K562 (cell line): ENCODE measurements around the gene PAX8. TPM values are rescaled to one million over a fixed set of nuclear protein-coding genes. Genes with fewer than 3 reads are reported as not detected.

Experiments used
- ASH1L ChIP-seq: fragments of 450-650 bp; IDR thresholded peaks from 2 replicates; pipeline ENCODE4 v1.6.1; 2018; ENCODE audit warnings: borderline replicate concordance, mild to moderate bottlenecking, low read depth; ENCODE audit not compliant: partially characterized antibody
- LEF1 ChIP-seq: fragments of 450-650 bp; IDR thresholded peaks from 2 replicates; pipeline ENCODE4 v1.6.1; 2016; ENCODE audit warnings: mild to moderate bottlenecking
- polyA plus RNA-seq, 8 experiments: library from polyadenylated mRNA; depleted of rRNA in 4 of 8; stranded (reverse) in 5 of 8; unstranded in 3 of 8; fragments of >200 nt; fragmentation: Nextera tagmentation in 2 of 8; fragmentation: Illumina TruSeq in 1 of 8; extraction: Ambion mirVana in 2 of 8; extraction: Trizol in 1 of 8; gene quantifications; 2 replicates each; pipeline versions ENCODE4 v1.2.1 to v1.2.3, GENCODE V29; 2011 to 2014; ENCODE audit warnings: inconsistent platforms in 1 of 8, missing spikeins in 1 of 8
- total RNA-seq, 7 experiments: library from RNA; depleted of rRNA in 6 of 7; stranded (reverse); fragments of >200 nt in 6 of 7; fragmentation: Illumina TruSeq in 2 of 7; extraction: Trizol in 2 of 7; gene quantifications; 2 replicates each; pipeline versions ENCODE4 v1.2.1 to v1.2.3, GENCODE V29; 2011 to 2021; ENCODE audit warnings: low replicate concordance in 1 of 7
- TF ChIP-seq, protein P1 (sequence below): fragments of 200-600 bp; sonication (generic); IDR thresholded peaks from one replicate; pipeline ENCODE4 v1.6.1; 2012; ENCODE audit warnings: mild to moderate bottlenecking, low read depth, low read length, inconsistent platforms
- TF ChIP-seq, protein P2 (sequence below): fragments of 250-450 bp; sonication (Bioruptor Pico); IDR thresholded peaks from 2 replicates; pipeline ENCODE4 v1.5.0; 2020; ENCODE audit warnings: mild to moderate bottlenecking
- TF ChIP-seq, protein P3 (sequence below): fragments of 250-450 bp; sonication (Bioruptor Pico); IDR thresholded peaks from 2 replicates; pipeline ENCODE4 v1.5.0; 2020; ENCODE audit warnings: mild to moderate bottlenecking, borderline replicate concordance

PAX8 gene
- total and polyA plus RNA-seq, 9 of the 15 experiments (the other 6 are each of a cell fraction or from before 2014, with no cell fraction given): 0.13 to 2.1 (median 0.51) TPM

DNA sequence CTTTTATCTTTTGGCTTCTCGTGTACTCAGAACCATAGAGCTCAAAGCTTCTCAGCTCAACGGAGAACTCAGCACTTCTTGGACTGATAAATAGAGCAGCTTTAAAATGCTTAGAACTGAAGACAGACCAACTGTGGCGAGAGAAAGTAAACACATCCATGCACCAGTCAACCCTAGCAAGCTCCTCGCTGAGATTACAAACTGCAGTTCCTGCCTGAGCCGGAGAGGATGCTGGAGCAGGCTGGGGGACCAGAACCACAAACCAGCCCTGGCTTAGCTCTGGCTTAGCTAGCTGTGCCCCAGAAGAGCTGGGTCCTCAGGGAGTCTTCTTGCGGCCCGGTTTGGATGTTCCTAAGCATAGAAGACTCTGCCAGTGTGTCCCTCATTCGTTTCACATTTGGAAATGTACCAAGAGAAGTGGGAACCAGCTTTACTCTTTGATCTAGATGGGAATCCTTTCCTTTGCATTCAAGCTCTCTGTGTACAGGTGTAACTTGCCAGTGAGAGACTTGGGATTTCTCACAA, 5.6 kb downstream of the PAX8 start (continued):
- TF ChIP-seq, protein P1, sequence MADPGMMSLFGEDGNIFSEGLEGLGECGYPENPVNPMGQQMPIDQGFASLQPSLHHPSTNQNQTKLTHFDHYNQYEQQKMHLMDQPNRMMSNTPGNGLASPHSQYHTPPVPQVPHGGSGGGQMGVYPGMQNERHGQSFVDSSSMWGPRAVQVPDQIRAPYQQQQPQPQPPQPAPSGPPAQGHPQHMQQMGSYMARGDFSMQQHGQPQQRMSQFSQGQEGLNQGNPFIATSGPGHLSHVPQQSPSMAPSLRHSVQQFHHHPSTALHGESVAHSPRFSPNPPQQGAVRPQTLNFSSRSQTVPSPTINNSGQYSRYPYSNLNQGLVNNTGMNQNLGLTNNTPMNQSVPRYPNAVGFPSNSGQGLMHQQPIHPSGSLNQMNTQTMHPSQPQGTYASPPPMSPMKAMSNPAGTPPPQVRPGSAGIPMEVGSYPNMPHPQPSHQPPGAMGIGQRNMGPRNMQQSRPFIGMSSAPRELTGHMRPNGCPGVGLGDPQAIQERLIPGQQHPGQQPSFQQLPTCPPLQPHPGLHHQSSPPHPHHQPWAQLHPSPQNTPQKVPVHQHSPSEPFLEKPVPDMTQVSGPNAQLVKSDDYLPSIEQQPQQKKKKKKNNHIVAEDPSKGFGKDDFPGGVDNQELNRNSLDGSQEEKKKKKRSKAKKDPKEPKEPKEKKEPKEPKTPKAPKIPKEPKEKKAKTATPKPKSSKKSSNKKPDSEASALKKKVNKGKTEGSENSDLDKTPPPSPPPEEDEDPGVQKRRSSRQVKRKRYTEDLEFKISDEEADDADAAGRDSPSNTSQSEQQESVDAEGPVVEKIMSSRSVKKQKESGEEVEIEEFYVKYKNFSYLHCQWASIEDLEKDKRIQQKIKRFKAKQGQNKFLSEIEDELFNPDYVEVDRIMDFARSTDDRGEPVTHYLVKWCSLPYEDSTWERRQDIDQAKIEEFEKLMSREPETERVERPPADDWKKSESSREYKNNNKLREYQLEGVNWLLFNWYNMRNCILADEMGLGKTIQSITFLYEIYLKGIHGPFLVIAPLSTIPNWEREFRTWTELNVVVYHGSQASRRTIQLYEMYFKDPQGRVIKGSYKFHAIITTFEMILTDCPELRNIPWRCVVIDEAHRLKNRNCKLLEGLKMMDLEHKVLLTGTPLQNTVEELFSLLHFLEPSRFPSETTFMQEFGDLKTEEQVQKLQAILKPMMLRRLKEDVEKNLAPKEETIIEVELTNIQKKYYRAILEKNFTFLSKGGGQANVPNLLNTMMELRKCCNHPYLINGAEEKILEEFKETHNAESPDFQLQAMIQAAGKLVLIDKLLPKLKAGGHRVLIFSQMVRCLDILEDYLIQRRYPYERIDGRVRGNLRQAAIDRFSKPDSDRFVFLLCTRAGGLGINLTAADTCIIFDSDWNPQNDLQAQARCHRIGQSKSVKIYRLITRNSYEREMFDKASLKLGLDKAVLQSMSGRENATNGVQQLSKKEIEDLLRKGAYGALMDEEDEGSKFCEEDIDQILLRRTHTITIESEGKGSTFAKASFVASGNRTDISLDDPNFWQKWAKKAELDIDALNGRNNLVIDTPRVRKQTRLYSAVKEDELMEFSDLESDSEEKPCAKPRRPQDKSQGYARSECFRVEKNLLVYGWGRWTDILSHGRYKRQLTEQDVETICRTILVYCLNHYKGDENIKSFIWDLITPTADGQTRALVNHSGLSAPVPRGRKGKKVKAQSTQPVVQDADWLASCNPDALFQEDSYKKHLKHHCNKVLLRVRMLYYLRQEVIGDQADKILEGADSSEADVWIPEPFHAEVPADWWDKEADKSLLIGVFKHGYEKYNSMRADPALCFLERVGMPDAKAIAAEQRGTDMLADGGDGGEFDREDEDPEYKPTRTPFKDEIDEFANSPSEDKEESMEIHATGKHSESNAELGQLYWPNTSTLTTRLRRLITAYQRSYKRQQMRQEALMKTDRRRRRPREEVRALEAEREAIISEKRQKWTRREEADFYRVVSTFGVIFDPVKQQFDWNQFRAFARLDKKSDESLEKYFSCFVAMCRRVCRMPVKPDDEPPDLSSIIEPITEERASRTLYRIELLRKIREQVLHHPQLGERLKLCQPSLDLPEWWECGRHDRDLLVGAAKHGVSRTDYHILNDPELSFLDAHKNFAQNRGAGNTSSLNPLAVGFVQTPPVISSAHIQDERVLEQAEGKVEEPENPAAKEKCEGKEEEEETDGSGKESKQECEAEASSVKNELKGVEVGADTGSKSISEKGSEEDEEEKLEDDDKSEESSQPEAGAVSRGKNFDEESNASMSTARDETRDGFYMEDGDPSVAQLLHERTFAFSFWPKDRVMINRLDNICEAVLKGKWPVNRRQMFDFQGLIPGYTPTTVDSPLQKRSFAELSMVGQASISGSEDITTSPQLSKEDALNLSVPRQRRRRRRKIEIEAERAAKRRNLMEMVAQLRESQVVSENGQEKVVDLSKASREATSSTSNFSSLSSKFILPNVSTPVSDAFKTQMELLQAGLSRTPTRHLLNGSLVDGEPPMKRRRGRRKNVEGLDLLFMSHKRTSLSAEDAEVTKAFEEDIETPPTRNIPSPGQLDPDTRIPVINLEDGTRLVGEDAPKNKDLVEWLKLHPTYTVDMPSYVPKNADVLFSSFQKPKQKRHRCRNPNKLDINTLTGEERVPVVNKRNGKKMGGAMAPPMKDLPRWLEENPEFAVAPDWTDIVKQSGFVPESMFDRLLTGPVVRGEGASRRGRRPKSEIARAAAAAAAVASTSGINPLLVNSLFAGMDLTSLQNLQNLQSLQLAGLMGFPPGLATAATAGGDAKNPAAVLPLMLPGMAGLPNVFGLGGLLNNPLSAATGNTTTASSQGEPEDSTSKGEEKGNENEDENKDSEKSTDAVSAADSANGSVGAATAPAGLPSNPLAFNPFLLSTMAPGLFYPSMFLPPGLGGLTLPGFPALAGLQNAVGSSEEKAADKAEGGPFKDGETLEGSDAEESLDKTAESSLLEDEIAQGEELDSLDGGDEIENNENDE: no peak
- TF ChIP-seq ASH1L (no peak), LEF1 (no peak)
- TF ChIP-seq, protein P2, sequence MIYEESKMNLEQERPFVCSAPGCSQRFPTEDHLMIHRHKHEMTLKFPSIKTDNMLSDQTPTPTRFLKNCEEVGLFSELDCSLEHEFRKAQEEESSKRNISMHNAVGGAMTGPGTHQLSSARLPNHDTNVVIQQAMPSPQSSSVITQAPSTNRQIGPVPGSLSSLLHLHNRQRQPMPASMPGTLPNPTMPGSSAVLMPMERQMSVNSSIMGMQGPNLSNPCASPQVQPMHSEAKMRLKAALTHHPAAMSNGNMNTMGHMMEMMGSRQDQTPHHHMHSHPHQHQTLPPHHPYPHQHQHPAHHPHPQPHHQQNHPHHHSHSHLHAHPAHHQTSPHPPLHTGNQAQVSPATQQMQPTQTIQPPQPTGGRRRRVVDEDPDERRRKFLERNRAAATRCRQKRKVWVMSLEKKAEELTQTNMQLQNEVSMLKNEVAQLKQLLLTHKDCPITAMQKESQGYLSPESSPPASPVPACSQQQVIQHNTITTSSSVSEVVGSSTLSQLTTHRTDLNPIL: no peak
- TF ChIP-seq, protein P3, sequence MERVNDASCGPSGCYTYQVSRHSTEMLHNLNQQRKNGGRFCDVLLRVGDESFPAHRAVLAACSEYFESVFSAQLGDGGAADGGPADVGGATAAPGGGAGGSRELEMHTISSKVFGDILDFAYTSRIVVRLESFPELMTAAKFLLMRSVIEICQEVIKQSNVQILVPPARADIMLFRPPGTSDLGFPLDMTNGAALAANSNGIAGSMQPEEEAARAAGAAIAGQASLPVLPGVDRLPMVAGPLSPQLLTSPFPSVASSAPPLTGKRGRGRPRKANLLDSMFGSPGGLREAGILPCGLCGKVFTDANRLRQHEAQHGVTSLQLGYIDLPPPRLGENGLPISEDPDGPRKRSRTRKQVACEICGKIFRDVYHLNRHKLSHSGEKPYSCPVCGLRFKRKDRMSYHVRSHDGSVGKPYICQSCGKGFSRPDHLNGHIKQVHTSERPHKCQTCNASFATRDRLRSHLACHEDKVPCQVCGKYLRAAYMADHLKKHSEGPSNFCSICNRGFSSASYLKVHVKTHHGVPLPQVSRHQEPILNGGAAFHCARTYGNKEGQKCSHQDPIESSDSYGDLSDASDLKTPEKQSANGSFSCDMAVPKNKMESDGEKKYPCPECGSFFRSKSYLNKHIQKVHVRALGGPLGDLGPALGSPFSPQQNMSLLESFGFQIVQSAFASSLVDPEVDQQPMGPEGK (CRISPR knock-in tag): no peak
